Thyroid gland (tissue), 4 donors: ENCODE data around the gene ZMIZ1.

Experiments used
- CTCF ChIP-seq, 6 experiments: fragments of 200-600 bp in 3 of 6; fragments of 450-650 bp in 3 of 6; sonication (generic) in 3 of 6; IDR thresholded peaks; one replicate each; pipeline ENCODE4 v1.5.1; 2016 to 2019; ENCODE audit warnings: antibody characterized with exemption in 6 of 6, mild to moderate bottlenecking in 2 of 6, inconsistent platforms in 1 of 6, moderate library complexity in 1 of 6
- POLR2A ChIP-seq, 2 donors: fragments of 450-650 bp; IDR thresholded peaks; one replicate each; pipeline ENCODE4 v1.6.1; 2017; ENCODE audit warnings: antibody characterized with exemption in 2 of 2, mild to moderate bottlenecking in 2 of 2, moderate library complexity in 1 of 2

GRCh38 chr10:79089632-79090031 lies 20.9 kb downstream of the ZMIZ1 start:
- TF ChIP-seq CTCF (IDR thresholded peaks at IDR 0.05) (no peak), POLR2A (IDR thresholded peaks at IDR 0.05) (no peak)
